Measurements from ENCODE around the gene PTGDR.
A peak's percentile ranks its signal among the peaks of the same experiment; 100 is the strongest.

Gene PTGDR

GRCh38 chr14:52286661-52287649 lies 19.5 kb downstream of the PTGDR start:
- H3K27ac ChIP-seq (ENCODE audit: low read depth, low read length): no peak overlapping the region
- H2BK120ac ChIP-seq (ENCODE audit: low read depth, low read length): no peak overlapping the region
- no peaks in the 10 kb centered on the region for H3K79me1 ChIP-seq (ENCODE audit: low read length)
- WGBS (ENCODE audit: extremely low coverage, insufficient coverage, low lambda C conversion rate): no CpG with 5 or more reads among the region's 4 CpGs
- H4K5ac ChIP-seq (ENCODE audit: low read length): no peak overlapping the region
- no peak overlapping the region for H3K56ac ChIP-seq (ENCODE audit: low read length)
- H4K8ac ChIP-seq (ENCODE audit: low read depth, low read length): no peak overlapping the region
- no peak overlapping the region for H2AK5ac ChIP-seq (ENCODE audit: low read length)
- H3K79me2 ChIP-seq (ENCODE audit: control insufficient read depth, insufficient read depth, low read length): no peaks in the 10 kb centered on the region
- H3K27me3 ChIP-seq (ENCODE audit: insufficient read depth, low read length, poor library complexity): no peaks in the 10 kb centered on the region
- no peak overlapping the region for H3K23ac ChIP-seq (ENCODE audit: low read length)
- no peak overlapping the region for H3K9ac ChIP-seq (ENCODE audit: low read length)
- H2BK5ac ChIP-seq (ENCODE audit: low read length): no peak overlapping the region
- no peak for DNase-seq
- no peak overlapping the region for H3K4me2 ChIP-seq (ENCODE audit: low read length)
- H3K36me3 ChIP-seq (ENCODE audit: control insufficient read depth, insufficient read depth, low read length): no peaks in the 10 kb centered on the region
- no peak overlapping the region for H2BK15ac ChIP-seq (replicated peaks; ENCODE audit: low read depth)
- no peak overlapping the region for H3K4ac ChIP-seq (ENCODE audit: low read depth, low read length)
- H3K18ac ChIP-seq (ENCODE audit: low read length): no peak overlapping the region
- H3K4me1 ChIP-seq (ENCODE audit: control insufficient read depth, low read depth, low read length): no peaks in the 10 kb centered on the region
- no peak overlapping the region for H3K4me3 ChIP-seq (ENCODE audit: low read length)

- Histone ChIP-seq H3K27ac (ENCODE audit: low read depth, low read length) (no peak overlapping the region), H3K79me1 (ENCODE audit: low read length) (no peaks in the 10 kb centered on the region), H3K4me2 (ENCODE audit: low read length) (no peak overlapping the region), H3K4me3 (ENCODE audit: low read length) (no peak overlapping the region), H2BK5ac (ENCODE audit: low read length) (no peak overlapping the region), H2BK120ac (ENCODE audit: low read depth, low read length) (no peak overlapping the region), H4K8ac (ENCODE audit: low read depth, low read length) (no peak overlapping the region), H3K36me3 (ENCODE audit: control insufficient read depth, insufficient read depth, low read length) (no peaks in the 10 kb centered on the region), H3K4ac (ENCODE audit: low read depth, low read length) (no peak overlapping the region), H3K18ac (ENCODE audit: low read length) (no peak overlapping the region), H2AK5ac (ENCODE audit: low read length) (no peak overlapping the region), H3K9ac (ENCODE audit: low read length) (no peak overlapping the region), H3K79me2 (ENCODE audit: control insufficient read depth, insufficient read depth, low read length) (no peaks in the 10 kb centered on the region), H3K23ac (ENCODE audit: low read length) (no peak overlapping the region), H3K4me1 (ENCODE audit: control insufficient read depth, low read depth, low read length) (no peaks in the 10 kb centered on the region), H3K27me3 (ENCODE audit: insufficient read depth, low read length, poor library complexity) (no peaks in the 10 kb centered on the region), H4K5ac (ENCODE audit: low read length) (no peak overlapping the region), H2BK15ac (replicated peaks; ENCODE audit: low read depth) (no peak overlapping the region), H3K56ac (ENCODE audit: low read length) (no peak overlapping the region)
- no CpG with 5 or more reads among the region's 2 CpGs for WGBS (ENCODE audit: extremely low coverage, insufficient coverage, low lambda C conversion rate)
- no peak for DNase-seq
Observed at GRCh38 chr14:52296378-52296777, 28.9 kb downstream of the PTGDR start.

GRCh38 chr14:52298795-52299194 lies 31.3 kb downstream of the PTGDR start:
- Histone ChIP-seq H3K4ac (ENCODE audit: low read depth, low read length) (no peak overlapping the region), H3K27ac (ENCODE audit: low read depth, low read length) (no peak overlapping the region), H3K79me2 (ENCODE audit: control insufficient read depth, insufficient read depth, low read length) (no peaks in the 10 kb centered on the region), H3K9ac (ENCODE audit: low read length) (no peak overlapping the region), H3K18ac (ENCODE audit: low read length) (no peak overlapping the region), H3K36me3 (ENCODE audit: control insufficient read depth, insufficient read depth, low read length) (no peaks in the 10 kb centered on the region), H3K4me2 (ENCODE audit: low read length) (no peak overlapping the region), H3K23ac (ENCODE audit: low read length) (no peak overlapping the region), H4K5ac (ENCODE audit: low read length) (no peak overlapping the region), H2BK120ac (ENCODE audit: low read depth, low read length) (no peak overlapping the region), H3K56ac (ENCODE audit: low read length) (no peak overlapping the region), H2AK5ac (ENCODE audit: low read length) (no peak overlapping the region), H2BK5ac (ENCODE audit: low read length) (no peak overlapping the region), H3K4me1 (ENCODE audit: control insufficient read depth, low read depth, low read length) (no peaks in the 10 kb centered on the region), H3K79me1 (ENCODE audit: low read length) (no peaks in the 10 kb centered on the region), H2BK15ac (replicated peaks; ENCODE audit: low read depth) (no peak overlapping the region), H4K8ac (ENCODE audit: low read depth, low read length) (no peak overlapping the region), H3K4me3 (ENCODE audit: low read length) (no peak overlapping the region), H3K27me3 (ENCODE audit: insufficient read depth, low read length, poor library complexity) (no peaks in the 10 kb centered on the region)
- WGBS (ENCODE audit: extremely low coverage, insufficient coverage, low lambda C conversion rate): no CpG with 5 or more reads among the region's 10 CpGs
- no peak for DNase-seq

GRCh38 chr14:52299692-52300278 lies 32.3 kb downstream of the PTGDR start:
- H2BK120ac ChIP-seq (ENCODE audit: low read depth, low read length): no peak overlapping the region
- no peak overlapping the region for H2AK5ac ChIP-seq (ENCODE audit: low read length)
- H3K56ac ChIP-seq (ENCODE audit: low read length): no peak overlapping the region
- no peak overlapping the region for H4K8ac ChIP-seq (ENCODE audit: low read depth, low read length)
- no peak overlapping the region for H3K27ac ChIP-seq (ENCODE audit: low read depth, low read length)
- H3K4me1 ChIP-seq (ENCODE audit: control insufficient read depth, low read depth, low read length): no peaks in the 10 kb centered on the region
- no peak overlapping the region for H3K4me2 ChIP-seq (ENCODE audit: low read length)
- H3K9ac ChIP-seq (ENCODE audit: low read length): no peak overlapping the region
- H3K4me3 ChIP-seq (ENCODE audit: low read length): no peak overlapping the region
- no peak overlapping the region for H2BK5ac ChIP-seq (ENCODE audit: low read length)
- peak; percentile 55 for DNase-seq
- no peaks in the 10 kb centered on the region for H3K27me3 ChIP-seq (ENCODE audit: insufficient read depth, low read length, poor library complexity)
- no peak overlapping the region for H2BK15ac ChIP-seq (replicated peaks; ENCODE audit: low read depth)
- no peak overlapping the region for H3K4ac ChIP-seq (ENCODE audit: low read depth, low read length)
- H3K36me3 ChIP-seq (ENCODE audit: control insufficient read depth, insufficient read depth, low read length): no peaks in the 10 kb centered on the region
- no peak overlapping the region for H3K23ac ChIP-seq (ENCODE audit: low read length)
- H3K18ac ChIP-seq (ENCODE audit: low read length): no peak overlapping the region
- H4K5ac ChIP-seq (ENCODE audit: low read length): no peak overlapping the region
- no peaks in the 10 kb centered on the region for H3K79me1 ChIP-seq (ENCODE audit: low read length)
- no peaks in the 10 kb centered on the region for H3K79me2 ChIP-seq (ENCODE audit: control insufficient read depth, insufficient read depth, low read length)

- Histone ChIP-seq H3K27me3 (ENCODE audit: insufficient read depth, low read length, poor library complexity) (no peaks in the 10 kb centered on the region), H2BK5ac (ENCODE audit: low read length) (no peak overlapping the region), H3K79me2 (ENCODE audit: control insufficient read depth, insufficient read depth, low read length) (no peaks in the 10 kb centered on the region), H2BK120ac (ENCODE audit: low read depth, low read length) (no peak overlapping the region), H3K79me1 (ENCODE audit: low read length) (no peaks in the 10 kb centered on the region), H3K4me1 (ENCODE audit: control insufficient read depth, low read depth, low read length) (no peaks in the 10 kb centered on the region), H4K8ac (ENCODE audit: low read depth, low read length) (no peak overlapping the region), H2AK5ac (ENCODE audit: low read length) (no peak overlapping the region), H3K27ac (ENCODE audit: low read depth, low read length) (no peak overlapping the region), H3K36me3 (ENCODE audit: control insufficient read depth, insufficient read depth, low read length) (no peaks in the 10 kb centered on the region), H3K4me3 (ENCODE audit: low read length) (no peak overlapping the region), H3K4ac (ENCODE audit: low read depth, low read length) (no peak overlapping the region), H3K9ac (ENCODE audit: low read length) (no peak overlapping the region), H3K4me2 (ENCODE audit: low read length) (no peak overlapping the region), H3K23ac (ENCODE audit: low read length) (no peak overlapping the region), H2BK15ac (replicated peaks; ENCODE audit: low read depth) (no peak overlapping the region), H4K5ac (ENCODE audit: low read length) (no peak overlapping the region), H3K18ac (ENCODE audit: low read length) (no peak overlapping the region), H3K56ac (ENCODE audit: low read length) (no peak overlapping the region)
- no CpG with 5 or more reads among the region's 4 CpGs for WGBS (ENCODE audit: extremely low coverage, insufficient coverage, low lambda C conversion rate)
- DNase-seq: no peak
Observed at GRCh38 chr14:52303236-52303635, 35.7 kb downstream of the PTGDR start.
